HEK293 (cell line): Measurements from ENCODE around the gene CARD11.
A peak's percentile ranks its signal among the peaks of the same experiment; 100 is the strongest.
"Not testable (repeated sequence)": the region's sequence is repeated elsewhere in the genome, so short reads cannot be mapped to it uniquely, and the experiment has no call there.

Source experiments
- CTCF ChIA-PET: fragments of 350-600 bp; formaldehyde crosslinking; extraction: SDS; loops from one replicate; lab custom pipeline; 2021; ENCODE audit warnings: antibody characterized with exemption; lab: Yijun Ruan, JAX
- POLR2A ChIA-PET: fragments of 300-600 bp; formaldehyde crosslinking; extraction: SDS; loops from one replicate; lab custom pipeline; 2020; ENCODE audit warnings: antibody characterized with exemption, inconsistent platforms; lab: Yijun Ruan, JAX
- H3K27ac ChIP-seq: fragments of 200-500 bp; sonication (Bioruptor generic); 2 replicates; pipeline ENCODE4 v1.5.1; 2014; ENCODE audit warnings: low read depth, low read length, control low read depth, inconsistent platforms; ENCODE audit errors: extremely low read depth
- H3K36me3 ChIP-seq, 2 experiments: fragments of 200-500 bp in 1 of 2; sonication (Bioruptor generic) in 1 of 2; 1 replicate in 1 of 2; 2 replicates in 1 of 2; pipeline ENCODE4 v1.5.1; 2014 to 2017; ENCODE audit warnings: inconsistent platforms in 2 of 2, low read length in 2 of 2; ENCODE audit not compliant: control insufficient read depth in 2 of 2, insufficient read depth in 1 of 2
- H3K4me1 ChIP-seq: fragments of 200-500 bp; sonication (Bioruptor generic); 2 replicates; pipeline ENCODE4 v1.5.1; 2014; ENCODE audit warnings: mild to moderate bottlenecking, low read length, inconsistent platforms; ENCODE audit not compliant: control insufficient read depth, insufficient read depth
- H3K4me3 ChIP-seq: 2 replicates; pipeline ENCODE4 v1.5.1; 2011; ENCODE audit warnings: low read depth, mild to moderate bottlenecking, control low read depth, low read length, moderate library complexity
- H3K9me3 ChIP-seq: fragments of 200-500 bp; sonication (Bioruptor generic); 2 replicates; pipeline ENCODE4 v1.5.1; 2014; ENCODE audit warnings: low read depth, low read length, inconsistent platforms; ENCODE audit not compliant: control insufficient read depth, insufficient read depth
- AEBP2 ChIP-seq: fragments of 450-650 bp; formaldehyde crosslinking; IDR thresholded peaks from 2 replicates; pipeline ENCODE4 v1.5.1; 2016; ENCODE audit warnings: missing biosample characterization, missing genetic modification characterization, borderline replicate concordance
- TCF7L2 ChIP-seq: IDR thresholded peaks from 2 replicates; pipeline ENCODE4 v1.6.1; 2011; ENCODE audit warnings: low read depth, mild to moderate bottlenecking, inconsistent platforms, low read length, moderate library complexity, borderline replicate concordance
- ZBTB10 ChIP-seq: fragments of 450-650 bp; formaldehyde crosslinking; IDR thresholded peaks from 2 replicates; pipeline ENCODE4 v1.5.1; 2016; ENCODE audit warnings: missing biosample characterization, missing genetic modification characterization
- ZBTB17 ChIP-seq: fragments of 450-650 bp; formaldehyde crosslinking; IDR thresholded peaks from 2 replicates; pipeline ENCODE4 v1.5.1; 2016; ENCODE audit warnings: missing biosample characterization, missing genetic modification characterization
- ZNF146 ChIP-seq: fragments of 450-650 bp; formaldehyde crosslinking; IDR thresholded peaks from 2 replicates; pipeline ENCODE4 v1.5.1; 2016; ENCODE audit warnings: missing biosample characterization, missing genetic modification characterization
- ZNF157 ChIP-seq: fragments of 450-650 bp; formaldehyde crosslinking; IDR thresholded peaks from 2 replicates; pipeline ENCODE4 v1.5.1; 2016; ENCODE audit warnings: missing biosample characterization, missing genetic modification characterization
- ZNF221 ChIP-seq: fragments of 450-650 bp; formaldehyde crosslinking; IDR thresholded peaks from 2 replicates; pipeline ENCODE4 v1.5.1; 2017; ENCODE audit warnings: missing biosample characterization, missing genetic modification characterization, borderline replicate concordance
- ZNF366 ChIP-seq: fragments of 450-650 bp; formaldehyde crosslinking; conservative IDR thresholded peaks from 2 replicates; pipeline ENCODE4 v1.5.1; 2016; ENCODE audit warnings: missing biosample characterization, missing genetic modification characterization
- ZNF660 ChIP-seq: fragments of 450-650 bp; IDR thresholded peaks from 2 replicates; pipeline ENCODE4 v1.5.1; 2018; ENCODE audit warnings: missing biosample characterization, mild to moderate bottlenecking, missing genetic modification characterization
- ZNF768 ChIP-seq: fragments of 450-650 bp; formaldehyde crosslinking; IDR thresholded peaks from 2 replicates; pipeline ENCODE4 v1.5.1; 2018; ENCODE audit warnings: missing biosample characterization, mild to moderate bottlenecking, missing genetic modification characterization
- ZNF843 ChIP-seq: fragments of 450-650 bp; formaldehyde crosslinking; IDR thresholded peaks from 2 replicates; pipeline ENCODE4 v1.5.1; 2016; ENCODE audit warnings: missing biosample characterization, missing genetic modification characterization
- ZSCAN23 ChIP-seq: fragments of 450-650 bp; formaldehyde crosslinking; IDR thresholded peaks from 2 replicates; pipeline ENCODE4 v1.5.1; 2016; ENCODE audit warnings: missing biosample characterization, missing genetic modification characterization

The CARD11 gene

GRCh38 chr7:2921653-2922347, 121.9 kb downstream of the CARD11 start (continued):
- no peak for TF ChIP-seq ZBTB10 (tag by site-specific recombination)
- no peak for TF ChIP-seq ZNF221 (tag by site-specific recombination)

- no peaks in the 10 kb centered on the region for H3K4me1 ChIP-seq
- no peak overlapping the region for H3K4me3 ChIP-seq
- POLR2A ChIA-PET: no interaction called here
- no peak for TF ChIP-seq AEBP2 (tag by site-specific recombination)
- no peak for TF ChIP-seq ZNF157 (tag by site-specific recombination)
- no peak for TF ChIP-seq ZNF843 (tag by site-specific recombination)
- no peak for TF ChIP-seq ZNF768 (tag by site-specific recombination)
- TF ChIP-seq, all 188 proteins: peak for 0
- Histone ChIP-seq H3K27ac (no peak overlapping the region), H3K36me3 (no peaks in the 10 kb centered on the region), H3K9me3 (no peaks in the 10 kb centered on the region)
- CTCF ChIA-PET: interaction anchor here (0.5 to 1.7 kb wide), 16 partner anchors 10 to 1626 kb away, joined by 3 to 12 read pairs (median 3); no protein-coding TSS in a partner anchor
These were observed 122.6 kb downstream of the CARD11 start for GRCh38 chr7:2920956-2921652.

- CTCF ChIA-PET: interaction anchor here (0.6 to 0.9 kb wide), 4 partner anchors 10 to 153 kb away, joined by 3 to 4 read pairs (median 3); no protein-coding TSS in a partner anchor
- POLR2A ChIA-PET: not testable (repeated sequence)
These were observed 123.2 kb downstream of the CARD11 start for GRCh38 chr7:2920480-2920879.

GRCh38 chr7:2920041-2920440, 123.6 kb downstream of the CARD11 start:
- H3K4me3 ChIP-seq: no peak overlapping the region
- TF ChIP-seq ZNF146 (tag by site-specific recombination) (peak; percentile 85), ZSCAN23 (tag by site-specific recombination) (no peak), ZNF660 (tag by site-specific recombination) (no peak), TCF7L2 (no peak)
- no peaks in the 10 kb centered on the region for H3K4me1 ChIP-seq
- CTCF ChIA-PET: no interaction called here
- H3K27ac ChIP-seq: no peak overlapping the region
- no peaks in the 10 kb centered on the region for H3K36me3 ChIP-seq
- POLR2A ChIA-PET: no interaction called here
- no peaks in the 10 kb centered on the region for H3K9me3 ChIP-seq

More at GRCh38 chr7:2920480-2920879, 123.2 kb downstream of the CARD11 start:
- H3K36me3 ChIP-seq, H3K9me3 ChIP-seq, H3K4me3 ChIP-seq, H3K27ac ChIP-seq, H3K4me1 ChIP-seq: not testable (repeated sequence)
- TF ChIP-seq ZNF366: peak; percentile 40; the same call in 1 of the 2 replicates
- peak; percentile 35; the same call in 1 of the 2 replicates for TF ChIP-seq ZBTB17
